ENCODE data around the gene RAD51B. TPM values are rescaled to one million over a fixed set of nuclear protein-coding genes. Genes with fewer than 3 reads are reported as not detected.

Gene RAD51B
- total RNA-seq, 1 experiment from 2014 or later, result 20.0 TPM

DNA sequence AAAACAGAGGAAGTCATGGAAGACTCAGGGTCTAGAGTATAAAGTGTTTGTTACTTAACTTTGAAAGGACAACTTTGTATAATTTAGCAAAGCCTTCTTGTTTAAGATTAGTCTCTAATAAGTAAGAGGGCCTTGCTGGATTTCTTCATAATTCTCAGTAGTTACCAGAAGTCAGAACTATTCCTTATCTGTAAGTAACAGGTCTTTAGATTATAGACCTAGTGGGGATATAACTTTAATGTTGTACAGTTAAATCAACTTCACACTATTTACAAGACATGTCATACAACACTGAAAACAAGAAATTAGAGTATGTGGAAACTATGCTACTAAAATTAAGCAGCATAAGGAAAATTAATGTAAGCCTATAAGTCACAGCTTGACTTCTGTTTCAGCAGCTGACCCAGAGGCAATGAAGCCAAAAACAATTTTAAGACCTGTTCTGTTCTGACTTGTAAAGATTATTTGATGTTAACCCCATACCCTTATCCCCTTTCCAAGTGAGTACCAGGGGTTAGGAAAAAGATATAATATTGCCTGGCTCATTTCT is 398.3 kb downstream of the RAD51B start (continued):
- TF ChIP-seq, protein P1, sequence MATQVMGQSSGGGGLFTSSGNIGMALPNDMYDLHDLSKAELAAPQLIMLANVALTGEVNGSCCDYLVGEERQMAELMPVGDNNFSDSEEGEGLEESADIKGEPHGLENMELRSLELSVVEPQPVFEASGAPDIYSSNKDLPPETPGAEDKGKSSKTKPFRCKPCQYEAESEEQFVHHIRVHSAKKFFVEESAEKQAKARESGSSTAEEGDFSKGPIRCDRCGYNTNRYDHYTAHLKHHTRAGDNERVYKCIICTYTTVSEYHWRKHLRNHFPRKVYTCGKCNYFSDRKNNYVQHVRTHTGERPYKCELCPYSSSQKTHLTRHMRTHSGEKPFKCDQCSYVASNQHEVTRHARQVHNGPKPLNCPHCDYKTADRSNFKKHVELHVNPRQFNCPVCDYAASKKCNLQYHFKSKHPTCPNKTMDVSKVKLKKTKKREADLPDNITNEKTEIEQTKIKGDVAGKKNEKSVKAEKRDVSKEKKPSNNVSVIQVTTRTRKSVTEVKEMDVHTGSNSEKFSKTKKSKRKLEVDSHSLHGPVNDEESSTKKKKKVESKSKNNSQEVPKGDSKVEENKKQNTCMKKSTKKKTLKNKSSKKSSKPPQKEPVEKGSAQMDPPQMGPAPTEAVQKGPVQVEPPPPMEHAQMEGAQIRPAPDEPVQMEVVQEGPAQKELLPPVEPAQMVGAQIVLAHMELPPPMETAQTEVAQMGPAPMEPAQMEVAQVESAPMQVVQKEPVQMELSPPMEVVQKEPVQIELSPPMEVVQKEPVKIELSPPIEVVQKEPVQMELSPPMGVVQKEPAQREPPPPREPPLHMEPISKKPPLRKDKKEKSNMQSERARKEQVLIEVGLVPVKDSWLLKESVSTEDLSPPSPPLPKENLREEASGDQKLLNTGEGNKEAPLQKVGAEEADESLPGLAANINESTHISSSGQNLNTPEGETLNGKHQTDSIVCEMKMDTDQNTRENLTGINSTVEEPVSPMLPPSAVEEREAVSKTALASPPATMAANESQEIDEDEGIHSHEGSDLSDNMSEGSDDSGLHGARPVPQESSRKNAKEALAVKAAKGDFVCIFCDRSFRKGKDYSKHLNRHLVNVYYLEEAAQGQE (IDR thresholded peaks at IDR 0.05; ENCODE audit: low read depth), result no peak
- TF ChIP-seq, protein P2, sequence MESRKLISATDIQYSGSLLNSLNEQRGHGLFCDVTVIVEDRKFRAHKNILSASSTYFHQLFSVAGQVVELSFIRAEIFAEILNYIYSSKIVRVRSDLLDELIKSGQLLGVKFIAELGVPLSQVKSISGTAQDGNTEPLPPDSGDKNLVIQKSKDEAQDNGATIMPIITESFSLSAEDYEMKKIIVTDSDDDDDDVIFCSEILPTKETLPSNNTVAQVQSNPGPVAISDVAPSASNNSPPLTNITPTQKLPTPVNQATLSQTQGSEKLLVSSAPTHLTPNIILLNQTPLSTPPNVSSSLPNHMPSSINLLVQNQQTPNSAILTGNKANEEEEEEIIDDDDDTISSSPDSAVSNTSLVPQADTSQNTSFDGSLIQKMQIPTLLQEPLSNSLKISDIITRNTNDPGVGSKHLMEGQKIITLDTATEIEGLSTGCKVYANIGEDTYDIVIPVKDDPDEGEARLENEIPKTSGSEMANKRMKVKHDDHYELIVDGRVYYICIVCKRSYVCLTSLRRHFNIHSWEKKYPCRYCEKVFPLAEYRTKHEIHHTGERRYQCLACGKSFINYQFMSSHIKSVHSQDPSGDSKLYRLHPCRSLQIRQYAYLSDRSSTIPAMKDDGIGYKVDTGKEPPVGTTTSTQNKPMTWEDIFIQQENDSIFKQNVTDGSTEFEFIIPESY (IDR thresholded peaks at IDR 0.05; ENCODE audit: extremely low read depth, insufficient replicate concordance, low read length), result no peak
- TF ChIP-seq ELF1 (IDR thresholded peaks at IDR 0.05; ENCODE audit: borderline replicate concordance, low read depth) (no peak), TCF7L2 (IDR thresholded peaks at IDR 0.05; ENCODE audit: borderline replicate concordance, extremely low read depth, insufficient read depth, insufficient read length) (no peak), YY1 (IDR thresholded peaks at IDR 0.05; ENCODE audit: extremely low read depth, insufficient replicate concordance, low read depth, low read length) (no peak), ZFX (IDR thresholded peaks at IDR 0.05) (no peak), FOSL1 (IDR thresholded peaks at IDR 0.05; ENCODE audit: low read depth) (no peak), CBX3 (IDR thresholded peaks at IDR 0.05; ENCODE audit: low read depth) (no peak)

Data from HCT116 (cell line).